ENCODE results near the gene APOD. TPM values are rescaled to one million over a fixed set of nuclear protein-coding genes. Genes with fewer than 3 reads are reported as not detected.

The APOD gene
- total RNA-seq, 3 donors from 2014 or later, result not detected

GRCh38 chr3:195558602-195559001 is 25.1 kb downstream of the APOD start:
- ATAC-seq, result peak; percentile 43 to 64
- H3K9me3 Mint-ChIP-seq, result no peaks in the 10 kb centered on the region
- no peak for DNase-seq
- no peaks in the 10 kb centered on the region for H3K27me3 Mint-ChIP-seq (ENCODE audit: low read depth)
- H3K4me3 Mint-ChIP-seq, result no peak overlapping the region
- H3K36me3 Mint-ChIP-seq (ENCODE audit: insufficient read depth), result no peaks in the 10 kb centered on the region
- H3K4me1 Mint-ChIP-seq (ENCODE audit: low read depth), result peaks cover 29% of the 10 kb centered on the region

GRCh38 chr3:195557322-195557721 is 26.4 kb downstream of the APOD start:
- no peak overlapping the region for H3K4me3 Mint-ChIP-seq
- no peaks in the 10 kb centered on the region for H3K27me3 Mint-ChIP-seq (ENCODE audit: low read depth)
- H3K9me3 Mint-ChIP-seq, result no peaks in the 10 kb centered on the region
- peaks cover 42% of the 10 kb centered on the region for H3K4me1 Mint-ChIP-seq (ENCODE audit: low read depth)
- DNase-seq (no peak), ATAC-seq (no peak)
- no peaks in the 10 kb centered on the region for H3K36me3 Mint-ChIP-seq (ENCODE audit: insufficient read depth)

GRCh38 chr3:195556390-195556789 is 27.4 kb downstream of the APOD start:
- Mint-ChIP-seq H3K36me3 (ENCODE audit: insufficient read depth) (no peaks in the 10 kb centered on the region), H3K4me1 (ENCODE audit: low read depth) (peaks cover 51% of the 10 kb centered on the region), H3K9me3 (no peaks in the 10 kb centered on the region), H3K4me3 (no peak overlapping the region), H3K27me3 (ENCODE audit: low read depth) (no peaks in the 10 kb centered on the region)
- DNase-seq (no peak), ATAC-seq (no peak)

- ATAC-seq (peak; percentile 32 to 64), DNase-seq (no peak)
- H3K4me1 Mint-ChIP-seq (ENCODE audit: low read depth), result peaks cover 63% of the 10 kb centered on the region
- no peaks in the 10 kb centered on the region for H3K36me3 Mint-ChIP-seq (ENCODE audit: insufficient read depth)
- no peaks in the 10 kb centered on the region for H3K27me3 Mint-ChIP-seq (ENCODE audit: low read depth)
- no peaks in the 10 kb centered on the region for H3K9me3 Mint-ChIP-seq
- H3K4me3 Mint-ChIP-seq, result peak overlapping the region; percentile 59
Observed at GRCh38 chr3:195555110-195555509, 28.6 kb downstream of the APOD start.

GRCh38 chr3:195554458-195554857 is 29.3 kb downstream of the APOD start:
- Mint-ChIP-seq H3K4me3 (no peak overlapping the region), H3K4me1 (ENCODE audit: low read depth) (peaks cover 70% of the 10 kb centered on the region), H3K9me3 (no peaks in the 10 kb centered on the region), H3K27me3 (ENCODE audit: low read depth) (no peaks in the 10 kb centered on the region), H3K36me3 (ENCODE audit: insufficient read depth) (no peaks in the 10 kb centered on the region)
- DNase-seq, result no peak
- no peak for ATAC-seq

GRCh38 chr3:195553268-195553667 is 30.5 kb downstream of the APOD start:
- H3K27me3 Mint-ChIP-seq (ENCODE audit: low read depth), result no peaks in the 10 kb centered on the region
- ATAC-seq, result no peak
- H3K4me1 Mint-ChIP-seq (ENCODE audit: low read depth), result peaks cover 71% of the 10 kb centered on the region
- no peak overlapping the region for H3K4me3 Mint-ChIP-seq
- no peaks in the 10 kb centered on the region for H3K9me3 Mint-ChIP-seq
- DNase-seq, result no peak
- H3K36me3 Mint-ChIP-seq (ENCODE audit: insufficient read depth), result no peaks in the 10 kb centered on the region

GRCh38 chr3:195551381-195551978 is 32.3 kb downstream of the APOD start:
- no peaks in the 10 kb centered on the region for H3K36me3 Mint-ChIP-seq (ENCODE audit: insufficient read depth)
- H3K27me3 Mint-ChIP-seq (ENCODE audit: low read depth), result no peaks in the 10 kb centered on the region
- H3K4me3 Mint-ChIP-seq, result peak overlapping the region; percentile 26
- H3K4me1 Mint-ChIP-seq (ENCODE audit: low read depth), result peaks cover 81% of the 10 kb centered on the region
- no peaks in the 10 kb centered on the region for H3K9me3 Mint-ChIP-seq
- ATAC-seq, result no peak
- no peak for DNase-seq

- no peak for ATAC-seq
- Mint-ChIP-seq H3K9me3 (no peaks in the 10 kb centered on the region), H3K27me3 (ENCODE audit: low read depth) (no peaks in the 10 kb centered on the region), H3K36me3 (ENCODE audit: insufficient read depth) (no peaks in the 10 kb centered on the region), H3K4me3 (peak overlapping the region; percentile 76), H3K4me1 (ENCODE audit: low read depth) (peaks cover 83% of the 10 kb centered on the region)
- DNase-seq, result no peak
Observed at GRCh38 chr3:195550723-195551122, 33.0 kb downstream of the APOD start.

- peak; percentile 59 for DNase-seq
- H3K4me1 Mint-ChIP-seq (ENCODE audit: low read depth), result peaks cover 83% of the 10 kb centered on the region
- no peaks in the 10 kb centered on the region for H3K27me3 Mint-ChIP-seq (ENCODE audit: low read depth)
- H3K36me3 Mint-ChIP-seq (ENCODE audit: insufficient read depth), result no peaks in the 10 kb centered on the region
- peak; percentile 71 to 73 for ATAC-seq
- no peaks in the 10 kb centered on the region for H3K9me3 Mint-ChIP-seq
- H3K4me3 Mint-ChIP-seq, result peak overlapping the region; percentile 76
Observed at GRCh38 chr3:195549931-195550519, 33.7 kb downstream of the APOD start.

- no peak for DNase-seq
- Mint-ChIP-seq H3K27me3 (ENCODE audit: low read depth) (no peaks in the 10 kb centered on the region), H3K36me3 (ENCODE audit: insufficient read depth) (no peaks in the 10 kb centered on the region), H3K4me1 (ENCODE audit: low read depth) (peaks cover 88% of the 10 kb centered on the region), H3K4me3 (no peak overlapping the region), H3K9me3 (no peaks in the 10 kb centered on the region)
- ATAC-seq, result no peak
Observed at GRCh38 chr3:195548987-195549386, 34.8 kb downstream of the APOD start.

- Mint-ChIP-seq H3K4me1 (ENCODE audit: low read depth) (peaks cover 91% of the 10 kb centered on the region), H3K4me3 (peak overlapping the region; percentile 5), H3K36me3 (ENCODE audit: insufficient read depth) (no peaks in the 10 kb centered on the region), H3K27me3 (ENCODE audit: low read depth) (no peaks in the 10 kb centered on the region), H3K9me3 (no peaks in the 10 kb centered on the region)
- DNase-seq, result no peak
- ATAC-seq, result peak; percentile 23 to 32
Observed at GRCh38 chr3:195548501-195548900, 35.2 kb downstream of the APOD start.

- DNase-seq (no peak), ATAC-seq (no peak)
- peak overlapping the region; percentile 5 for H3K4me3 Mint-ChIP-seq
- no peaks in the 10 kb centered on the region for H3K36me3 Mint-ChIP-seq (ENCODE audit: insufficient read depth)
- H3K9me3 Mint-ChIP-seq, result no peaks in the 10 kb centered on the region
- peaks cover 87% of the 10 kb centered on the region for H3K4me1 Mint-ChIP-seq (ENCODE audit: low read depth)
- H3K27me3 Mint-ChIP-seq (ENCODE audit: low read depth), result no peaks in the 10 kb centered on the region
Observed at GRCh38 chr3:195548006-195548405, 35.7 kb downstream of the APOD start.

- H3K36me3 Mint-ChIP-seq (ENCODE audit: insufficient read depth), result no peaks in the 10 kb centered on the region
- H3K4me1 Mint-ChIP-seq (ENCODE audit: low read depth), result peaks cover 68% of the 10 kb centered on the region
- ATAC-seq (no peak), DNase-seq (no peak)
- H3K27me3 Mint-ChIP-seq (ENCODE audit: low read depth), result no peaks in the 10 kb centered on the region
- H3K4me3 Mint-ChIP-seq, result peak overlapping the region; percentile 67
- H3K9me3 Mint-ChIP-seq, result no peaks in the 10 kb centered on the region
Observed at GRCh38 chr3:195546130-195546560, 37.6 kb downstream of the APOD start.

GRCh38 chr3:195544634-195545033 is 39.1 kb downstream of the APOD start:
- Mint-ChIP-seq H3K9me3 (no peaks in the 10 kb centered on the region), H3K36me3 (ENCODE audit: insufficient read depth) (peaks cover 1% of the 10 kb centered on the region), H3K4me1 (ENCODE audit: low read depth) (peaks cover 68% of the 10 kb centered on the region), H3K27me3 (ENCODE audit: low read depth) (no peaks in the 10 kb centered on the region), H3K4me3 (peak overlapping the region; percentile 85)
- no peak for DNase-seq
- no peak for ATAC-seq

GRCh38 chr3:195544230-195544536 is 39.6 kb downstream of the APOD start:
- DNase-seq (no peak), ATAC-seq (no peak)
- H3K27me3 Mint-ChIP-seq (ENCODE audit: low read depth), result no peaks in the 10 kb centered on the region
- H3K4me1 Mint-ChIP-seq (ENCODE audit: low read depth), result peaks cover 71% of the 10 kb centered on the region
- H3K36me3 Mint-ChIP-seq (ENCODE audit: insufficient read depth), result peaks cover 5% of the 10 kb centered on the region
- no peaks in the 10 kb centered on the region for H3K9me3 Mint-ChIP-seq
- peak overlapping the region; percentile 85 for H3K4me3 Mint-ChIP-seq
